HG02763 (cell line): Measurements from ENCODE around the gene MPC1.

ENCODE experiments used
- ATAC-seq: cut with Tn5 transposase; IDR thresholded peaks from one replicate; pipeline ENCODE4 v1.9.1; 2021; ENCODE audit warnings: mild to moderate bottlenecking, moderate library complexity; ENCODE audit not compliant: unreplicated experiment

MPC1 gene

DNA sequence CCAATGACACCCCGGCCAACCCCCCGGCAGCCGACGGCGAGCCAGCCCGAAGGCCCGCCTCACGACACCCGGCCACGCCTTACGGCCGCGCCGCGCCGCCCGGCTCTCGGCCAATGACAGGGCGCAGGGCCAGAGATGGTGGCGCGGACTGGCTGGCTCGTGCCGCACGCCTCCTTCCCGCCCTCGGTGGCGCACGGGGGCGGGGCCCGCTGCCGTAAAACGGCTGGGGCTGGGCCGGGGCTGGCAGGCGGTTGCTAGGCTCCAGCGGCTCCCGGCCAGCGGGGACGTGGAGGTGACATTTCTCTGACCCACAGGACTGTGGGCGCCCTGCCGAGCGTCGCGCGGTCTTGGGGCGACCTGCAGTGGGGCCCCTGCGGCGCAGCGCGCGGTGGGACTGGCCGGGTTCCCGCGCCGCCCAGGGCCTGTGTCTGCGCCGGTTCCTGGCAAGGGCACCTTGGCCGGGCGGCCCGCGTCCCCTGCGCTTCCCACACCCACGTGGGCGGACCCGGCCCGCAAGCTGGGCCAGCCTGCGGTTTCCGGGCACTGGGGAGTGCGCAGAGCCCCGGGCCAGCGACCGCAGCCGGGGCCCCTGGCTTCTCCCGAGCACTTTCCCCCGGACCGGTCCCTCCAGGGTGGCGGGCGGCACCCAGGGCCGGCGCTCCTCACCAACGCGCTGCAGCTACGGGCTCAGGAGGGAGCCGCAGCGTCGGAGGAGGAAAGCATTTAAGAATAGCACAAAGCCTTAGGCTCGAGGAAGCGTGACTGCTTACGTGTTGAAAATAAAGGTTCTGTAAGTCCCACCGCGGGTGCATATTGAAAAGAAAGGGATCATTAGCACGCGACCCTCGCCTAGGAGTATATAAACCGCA is at the start of gene MPC1:
MPC1 (minus strand) TSS at position 8 of the 869 bp plus-strand sequence. CDS start 64 bp downstream, outside the sequence.
- ATAC-seq: peak; percentile 86

DNA sequence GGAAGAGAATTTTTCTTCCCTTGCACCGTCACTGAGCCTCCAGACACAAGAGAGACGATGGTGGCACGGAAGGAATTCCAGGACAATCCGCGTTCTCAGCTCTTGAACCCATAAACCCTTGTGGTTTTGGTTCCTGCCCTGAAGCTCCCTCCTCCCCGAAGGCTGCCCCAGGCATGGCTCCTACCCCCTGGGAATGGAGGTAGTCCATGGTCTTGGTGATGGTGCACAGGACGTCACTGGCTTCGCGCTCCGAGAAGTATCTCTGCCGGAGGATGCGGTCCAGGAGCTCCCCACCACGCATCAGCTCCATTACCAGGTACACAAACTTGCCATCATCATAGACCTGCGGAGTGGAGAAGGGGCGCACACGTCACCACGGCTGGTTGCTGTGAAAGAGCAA is 47.5 kb upstream of the MPC1 start:
- no peak for ATAC-seq

DNA sequence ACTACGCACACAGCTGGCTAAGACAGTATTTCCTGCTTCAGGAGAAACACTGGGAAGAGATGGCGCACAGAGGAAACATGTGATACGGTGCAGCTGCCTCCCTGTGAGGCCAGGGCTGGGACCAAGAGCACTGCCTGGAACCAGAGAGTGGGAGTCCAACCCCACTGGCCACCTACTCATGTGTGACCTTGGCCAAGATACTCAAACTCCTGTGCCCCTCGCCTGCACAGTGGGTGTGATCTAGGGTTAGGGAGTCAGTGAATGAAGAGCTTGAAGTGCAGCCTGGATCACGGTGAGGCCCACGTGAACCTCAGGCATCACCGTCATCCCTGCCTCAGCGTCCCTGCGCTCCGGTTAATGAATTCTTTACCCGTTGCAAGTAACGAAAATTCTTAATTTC is 41.7 kb upstream of the MPC1 start:
- no peak for ATAC-seq

DNA sequence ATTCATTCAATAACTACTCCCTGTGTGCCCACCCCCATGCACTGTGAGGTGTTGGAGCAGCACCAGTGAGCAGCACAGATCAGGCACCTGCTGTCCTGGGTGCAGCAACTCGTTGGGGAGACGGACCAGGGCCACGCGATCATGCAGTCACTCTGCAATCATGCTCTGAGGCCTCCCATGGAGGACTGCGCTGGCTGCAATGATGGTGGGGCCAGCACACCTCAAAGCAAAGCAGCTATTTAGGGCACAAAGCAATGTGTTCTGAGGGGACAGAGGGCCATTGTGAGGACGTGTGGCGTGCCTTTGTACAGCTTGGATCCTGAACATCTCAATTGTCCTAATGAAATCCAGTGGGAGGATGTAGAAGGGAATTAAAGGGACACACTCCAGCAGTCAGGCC is 41.0 kb upstream of the MPC1 start:
- ATAC-seq: no peak

DNA sequence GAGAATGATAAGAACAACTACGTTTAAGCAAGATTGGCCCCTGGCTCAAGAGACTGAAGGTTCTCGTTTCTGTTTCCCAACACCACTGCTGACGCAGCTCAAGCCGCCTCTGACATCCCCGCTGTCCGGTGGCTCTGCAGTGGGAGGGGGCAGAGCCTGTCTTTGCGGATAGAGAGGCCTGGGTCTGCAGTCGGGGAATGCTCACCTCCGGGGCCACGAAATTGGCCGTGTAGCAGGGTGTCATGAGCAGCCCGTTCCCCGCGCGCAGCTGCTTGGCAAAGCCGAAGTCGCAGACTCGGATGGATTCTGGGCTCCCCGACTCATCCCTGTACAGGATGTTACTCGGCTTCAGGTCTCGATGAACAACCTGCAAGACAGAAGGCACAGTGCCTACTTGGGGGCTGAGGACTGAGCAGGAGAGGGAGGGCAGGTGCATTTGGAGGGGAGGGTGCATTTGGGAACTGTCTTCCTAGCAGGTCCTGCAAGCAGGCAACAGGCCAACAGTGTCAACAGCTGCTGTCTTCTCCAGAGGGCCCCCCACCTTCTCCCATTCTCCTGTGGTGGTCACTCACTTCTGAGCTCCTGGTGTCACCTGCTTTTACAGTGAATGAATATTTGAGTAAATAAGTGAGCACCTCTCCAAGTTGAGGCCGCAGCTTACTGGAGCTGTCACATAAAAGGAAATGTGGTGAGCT is 40.5 kb upstream of the MPC1 start:
- no peak for ATAC-seq

DNA sequence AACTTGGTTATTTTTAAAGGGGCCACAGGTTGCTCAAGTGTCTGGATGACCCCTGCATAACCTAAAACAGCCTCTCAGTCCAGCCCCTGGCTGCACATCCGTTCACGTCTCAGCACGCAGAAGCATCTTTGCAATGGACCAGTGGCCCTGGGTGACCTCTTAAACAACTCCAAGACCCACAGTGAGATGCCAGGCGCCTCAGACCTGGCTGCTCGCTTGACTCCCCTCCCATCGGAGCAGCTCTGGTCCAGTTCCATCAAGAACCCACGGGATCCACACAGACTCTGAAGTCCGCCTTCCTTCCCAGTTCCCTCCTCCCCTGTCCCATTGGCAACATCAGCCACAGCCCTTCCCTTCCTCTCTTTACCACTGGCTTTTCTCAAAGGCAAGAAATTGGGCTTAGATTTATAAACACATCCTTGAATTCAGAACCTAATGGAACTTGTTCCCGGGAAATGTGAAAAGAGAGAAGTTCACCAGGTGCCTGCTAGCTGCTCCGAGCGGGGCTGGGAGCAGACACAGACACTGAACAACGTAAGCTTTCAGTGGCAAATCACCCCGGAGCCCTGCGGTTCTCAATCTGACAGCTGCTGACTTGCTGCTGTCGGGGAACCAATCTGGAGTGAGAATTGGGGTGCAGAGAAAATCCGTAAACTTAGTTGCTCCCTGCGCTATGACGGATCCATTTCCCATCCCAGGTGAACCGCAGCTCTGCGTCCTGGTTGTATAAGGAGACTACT is 39.6 kb upstream of the MPC1 start:
- no peak for ATAC-seq

DNA sequence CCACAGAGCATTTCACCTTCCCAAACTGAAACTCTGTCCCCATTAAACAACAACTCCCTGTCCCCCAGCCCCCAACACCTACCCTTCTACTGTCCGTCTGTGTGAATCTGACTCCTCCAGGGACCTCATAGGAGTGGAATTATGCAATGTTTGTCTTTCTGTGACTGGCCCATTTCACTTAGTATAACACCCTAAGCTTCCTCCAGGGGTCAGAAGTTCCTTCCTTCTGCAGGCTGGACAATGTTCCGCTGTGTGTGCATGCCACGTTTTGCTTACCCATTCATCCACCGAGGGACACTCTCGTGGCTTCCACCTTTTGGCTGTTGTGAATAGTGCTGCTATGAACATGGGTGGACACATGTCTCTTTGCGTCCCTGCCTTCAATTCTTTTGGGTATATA is 37.6 kb upstream of the MPC1 start:
- ATAC-seq: no peak

DNA sequence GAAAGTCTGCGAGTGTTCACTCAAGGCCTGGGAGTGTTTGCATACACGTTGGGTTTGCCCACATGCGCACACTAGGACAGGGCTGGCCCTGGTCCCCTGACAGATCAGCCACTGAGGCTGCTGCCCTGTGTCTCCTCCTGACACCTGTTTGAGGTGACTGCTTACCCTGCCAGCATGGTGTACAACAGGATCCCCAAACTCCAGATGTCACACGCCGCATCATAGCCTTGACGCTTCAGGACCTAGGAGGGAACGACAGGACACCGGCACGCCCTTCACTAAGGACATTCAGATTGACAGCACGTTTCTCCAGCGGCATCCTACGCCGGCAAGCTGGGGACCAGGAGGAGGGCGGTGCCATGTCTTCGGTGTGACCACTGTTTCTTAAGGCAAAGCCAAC is 37.0 kb upstream of the MPC1 start:
- ATAC-seq: peak; percentile 16

DNA sequence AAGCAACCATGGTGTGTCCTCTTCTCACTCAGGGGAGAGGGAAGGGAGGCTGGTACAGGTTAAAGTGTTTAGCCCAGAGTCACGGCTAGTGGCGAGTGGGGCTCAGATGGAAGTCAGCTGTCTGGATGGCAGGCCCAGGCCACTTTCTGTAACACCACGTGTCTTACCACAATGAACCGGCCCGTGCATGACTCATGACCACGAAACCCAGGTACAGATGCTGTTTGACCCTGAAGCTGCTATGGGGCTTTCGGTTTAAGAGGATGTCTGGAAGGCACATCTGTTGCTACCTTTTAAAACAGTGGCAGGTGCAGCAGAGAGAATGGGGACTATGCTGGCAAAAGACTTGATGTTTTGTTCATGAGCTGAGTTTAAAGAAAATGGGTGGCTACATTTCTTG is 36.5 kb upstream of the MPC1 start:
- peak; percentile 96 for ATAC-seq

DNA sequence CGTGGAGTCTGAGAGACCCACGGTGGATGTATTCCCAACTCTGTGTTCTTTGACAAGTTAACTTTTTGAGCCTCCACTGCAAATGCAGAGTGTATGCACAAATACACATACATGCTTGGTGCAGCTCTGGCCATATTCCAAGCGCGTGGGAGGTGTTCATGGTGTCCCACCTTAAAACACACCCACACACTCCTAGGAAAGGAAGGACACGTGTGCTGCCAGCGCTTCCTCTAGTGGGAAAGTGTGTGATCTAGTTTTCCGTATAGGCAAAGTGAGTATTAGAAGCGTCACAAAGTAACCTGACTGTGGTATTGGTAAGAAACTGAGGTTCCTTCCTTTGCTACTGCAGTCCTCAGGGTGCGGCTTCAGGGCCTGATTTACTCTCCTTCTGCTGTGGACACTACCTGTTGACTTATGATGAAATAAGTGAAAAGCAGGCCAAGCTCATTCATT is 36.0 kb upstream of the MPC1 start:
- ATAC-seq: no peak

DNA sequence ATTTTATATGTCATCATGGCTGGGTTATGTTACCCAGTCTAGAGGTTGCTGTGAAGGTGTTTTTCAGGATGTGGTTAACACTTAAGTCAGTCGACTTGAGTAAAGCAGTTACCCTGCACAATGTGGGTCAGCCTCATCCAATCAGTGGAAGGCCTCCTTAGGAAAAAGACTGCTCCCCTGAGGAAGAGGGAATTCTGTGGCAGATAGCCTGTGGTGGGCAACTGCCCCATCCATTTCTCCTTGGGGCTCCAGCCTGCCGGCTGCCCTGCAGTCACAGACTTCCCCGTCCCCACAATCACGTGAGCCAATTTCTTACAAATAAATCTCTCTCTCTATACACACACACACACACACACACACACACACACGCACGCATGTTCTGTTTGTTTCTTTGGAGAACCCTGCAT is 34.5 kb upstream of the MPC1 start:
- ATAC-seq: no peak

DNA sequence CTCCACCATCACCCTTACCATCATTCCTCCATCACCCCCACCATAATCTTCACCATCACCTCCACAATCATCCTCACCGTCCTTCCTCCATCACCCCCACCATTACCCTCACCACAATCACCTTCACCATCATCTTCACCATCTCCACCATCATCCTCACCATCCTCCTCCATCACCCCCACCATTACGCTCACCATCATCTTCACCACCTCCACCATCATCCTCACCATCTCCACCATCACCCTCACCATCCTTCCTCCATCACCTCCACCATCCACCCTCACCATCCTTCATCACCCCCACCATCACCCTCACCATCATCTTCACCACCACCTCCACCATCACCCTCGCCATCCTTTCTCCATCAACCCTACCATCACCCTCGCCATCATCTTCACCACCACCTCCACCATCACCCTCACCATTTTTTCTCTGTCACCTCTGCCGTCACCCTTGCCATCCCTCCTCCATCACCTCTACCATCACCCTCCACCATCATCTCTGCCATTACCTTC is 33.1 kb upstream of the MPC1 start:
- ATAC-seq: no peak

DNA sequence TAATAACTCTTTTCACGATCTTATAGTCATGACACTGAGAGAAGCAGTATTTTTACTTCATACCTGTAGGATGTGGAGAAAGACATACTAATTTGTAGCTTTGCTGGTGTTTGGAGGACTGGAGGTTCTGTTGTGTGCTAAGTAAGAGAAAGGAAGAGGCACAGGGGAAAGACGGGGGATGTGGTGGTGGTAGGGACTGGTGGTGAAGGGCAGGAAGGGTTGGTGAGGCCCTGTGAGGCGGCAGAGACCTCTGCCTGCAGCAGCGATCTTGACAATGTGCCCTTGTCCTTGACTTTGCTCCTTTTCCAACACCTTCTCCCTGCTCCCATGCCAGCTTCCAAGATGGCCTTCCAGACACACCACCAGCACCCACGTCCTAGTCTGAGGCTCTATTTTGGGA is 32.6 kb upstream of the MPC1 start:
- no peak for ATAC-seq

DNA sequence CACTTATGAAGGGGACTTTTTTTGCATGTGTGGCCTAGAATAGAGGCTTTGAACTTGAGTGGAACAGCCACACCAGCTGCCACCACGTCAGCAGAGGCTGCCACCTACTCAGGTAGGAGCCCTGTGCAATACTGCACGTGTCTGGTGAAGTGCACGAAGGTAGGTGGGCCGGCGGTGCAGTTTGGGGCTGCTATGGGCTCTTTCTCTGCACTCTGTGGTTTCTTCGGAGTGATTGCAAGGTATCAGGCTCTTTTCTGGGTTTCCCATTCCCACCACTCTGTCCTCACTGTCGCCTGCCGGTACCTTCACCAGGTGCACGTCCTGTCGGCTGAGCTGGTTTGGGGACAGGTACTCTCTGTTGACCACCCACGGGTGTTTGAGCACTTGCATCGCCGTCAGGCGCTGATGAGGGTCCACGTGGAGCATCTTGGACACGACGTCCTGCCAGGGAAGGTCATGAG is 30.8 kb upstream of the MPC1 start:
- no peak for ATAC-seq

DNA sequence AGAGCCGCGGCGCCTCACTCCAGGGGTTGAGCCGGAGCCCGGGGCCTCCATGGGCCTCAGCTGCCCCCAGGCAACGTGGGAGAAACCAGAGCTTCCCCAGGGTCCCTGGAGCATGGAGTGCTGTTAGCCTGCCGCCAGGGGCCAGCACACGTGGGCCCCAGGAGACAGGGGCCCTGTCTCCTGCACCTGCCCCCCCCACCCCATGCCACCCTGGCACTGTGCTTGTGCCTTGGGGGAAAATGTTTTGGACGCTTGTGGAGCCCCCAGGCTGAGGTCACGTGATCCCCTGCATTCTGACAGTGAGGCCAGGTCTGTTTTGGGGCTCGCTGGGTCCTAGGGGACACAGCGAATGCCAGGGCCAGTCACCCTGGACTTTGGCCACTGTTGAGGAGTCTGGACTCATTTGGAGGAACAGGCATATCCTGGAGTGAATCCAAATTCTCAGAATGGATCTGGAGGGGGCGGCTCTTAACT is 30.2 kb upstream of the MPC1 start:
- ATAC-seq: no peak

DNA sequence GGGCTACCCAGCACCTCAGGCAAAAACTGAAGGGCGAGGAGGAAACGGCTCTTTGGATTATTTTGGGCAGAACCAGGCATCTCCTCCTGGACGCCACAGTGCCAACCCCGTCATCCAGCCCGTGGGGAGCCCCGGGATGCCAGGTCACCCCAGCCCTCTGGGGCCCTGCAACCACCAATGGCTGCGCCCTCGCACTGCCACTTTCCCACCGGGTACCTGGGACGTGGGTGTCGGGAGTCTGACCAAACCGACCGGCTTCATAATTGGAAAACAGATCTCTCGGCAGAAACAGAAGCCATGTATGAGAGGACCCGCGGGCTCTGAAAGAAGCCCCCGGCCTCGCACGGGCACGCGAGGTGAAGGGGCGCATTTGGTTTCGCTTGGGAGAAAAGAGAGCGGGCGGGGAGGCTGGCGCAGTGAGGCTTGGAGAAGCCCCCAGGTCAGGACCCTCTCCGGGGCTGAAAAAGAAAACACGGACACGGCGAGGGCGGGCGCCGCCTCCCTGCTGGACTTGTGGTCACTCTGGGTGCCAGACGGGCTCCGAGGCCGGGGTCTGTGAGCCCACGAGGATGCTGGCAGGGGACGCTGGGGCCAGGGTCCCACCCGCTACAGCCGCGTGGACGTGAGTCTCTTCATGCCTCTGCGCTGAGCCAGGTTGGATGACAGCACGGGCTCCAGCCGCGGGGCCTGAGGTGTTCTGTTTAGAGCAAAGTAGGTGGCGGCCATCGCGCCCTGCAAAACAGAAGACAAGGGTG is 29.6 kb upstream of the MPC1 start:
- ATAC-seq: no peak

DNA sequence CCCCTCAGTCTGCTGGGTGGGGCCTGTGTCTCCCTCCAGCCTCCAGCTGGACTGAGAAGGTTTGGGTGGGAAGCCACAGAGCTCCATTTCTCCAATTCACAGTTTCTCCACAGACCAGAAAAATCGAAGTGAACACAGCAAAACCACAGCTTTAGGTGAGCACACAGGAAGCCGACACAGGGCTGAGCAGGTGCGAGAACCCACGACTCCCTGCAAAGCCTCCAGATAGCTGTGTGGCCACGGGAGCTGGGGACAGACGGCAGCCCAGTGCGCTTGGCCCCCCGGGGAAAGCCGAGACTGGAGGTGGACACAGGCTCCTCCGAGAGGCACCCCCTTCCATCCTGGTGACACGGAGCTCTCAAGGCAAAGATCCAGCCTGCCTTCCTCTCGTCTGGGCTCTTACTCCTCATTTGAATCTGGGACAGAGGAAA is 29.0 kb upstream of the MPC1 start:
- no peak for ATAC-seq

DNA sequence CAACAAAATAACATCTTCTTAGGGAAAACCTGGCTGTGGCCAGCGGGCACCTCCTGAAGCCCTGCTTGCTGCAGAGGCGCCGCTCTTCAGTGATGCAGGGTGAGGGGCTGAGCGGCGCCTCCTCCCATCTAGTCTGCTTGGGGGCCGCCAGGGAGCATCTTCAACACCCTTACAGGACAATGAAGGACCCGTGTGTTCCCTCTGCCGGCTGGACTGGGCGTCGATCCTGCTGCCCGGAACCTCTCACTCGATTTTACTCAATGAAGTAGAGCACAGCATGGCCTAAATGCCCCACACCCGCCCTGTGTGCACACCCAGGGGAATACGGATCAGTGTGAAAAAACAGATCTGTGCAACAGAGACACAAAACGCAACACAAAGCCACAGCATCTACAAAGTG is 28.5 kb upstream of the MPC1 start:
- no peak for ATAC-seq

DNA sequence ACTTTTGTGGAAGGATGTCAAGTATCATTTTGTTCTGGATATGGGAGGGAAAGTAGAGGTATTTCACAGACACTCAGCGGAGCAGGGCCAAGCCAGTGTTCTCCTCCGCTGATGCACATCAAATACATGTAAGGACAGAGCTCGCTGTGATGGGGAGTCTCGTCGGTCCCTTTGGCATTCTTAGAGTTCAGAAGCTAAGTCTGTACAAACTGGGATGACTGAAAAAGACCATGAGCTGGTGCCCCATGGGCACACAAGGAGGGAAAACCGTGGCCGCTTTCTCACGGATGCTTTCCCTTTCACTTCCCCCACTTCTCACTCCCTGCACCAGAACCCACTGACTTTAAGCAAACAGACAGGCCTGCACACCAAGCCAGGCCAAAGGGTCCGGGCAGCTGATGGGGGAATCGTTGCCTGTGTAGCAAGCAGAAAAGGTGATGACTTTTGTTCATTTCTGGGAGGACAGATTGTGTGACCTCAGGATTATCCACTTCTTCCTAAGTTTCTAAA is 27.7 kb upstream of the MPC1 start:
- no peak for ATAC-seq
